GM10266 (cell line): ENCODE data around the gene ZNRF2.
"Not testable (repeated sequence)": the region's sequence is repeated elsewhere in the genome, so short reads cannot be mapped to it uniquely, and the experiment has no call there.

ENCODE experiments used
- DNase-seq: peaks from one replicate; pipeline ENCODE4 v3.0.0; 2012; ENCODE audit errors: extremely low spot score
- TF ChIP-seq, protein P1 (sequence below): IDR thresholded peaks from 2 replicates; pipeline ENCODE4 v1.5.1; 2012; ENCODE audit warnings: mild to moderate bottlenecking, low read depth; ENCODE audit not compliant: control insufficient read depth, insufficient read depth; ENCODE audit errors: missing control alignments

Gene ZNRF2

GRCh38 chr7:30263090-30263710 is 21.2 kb upstream of the ZNRF2 start:
- DNase-seq, result no peak
- TF ChIP-seq, protein P1, sequence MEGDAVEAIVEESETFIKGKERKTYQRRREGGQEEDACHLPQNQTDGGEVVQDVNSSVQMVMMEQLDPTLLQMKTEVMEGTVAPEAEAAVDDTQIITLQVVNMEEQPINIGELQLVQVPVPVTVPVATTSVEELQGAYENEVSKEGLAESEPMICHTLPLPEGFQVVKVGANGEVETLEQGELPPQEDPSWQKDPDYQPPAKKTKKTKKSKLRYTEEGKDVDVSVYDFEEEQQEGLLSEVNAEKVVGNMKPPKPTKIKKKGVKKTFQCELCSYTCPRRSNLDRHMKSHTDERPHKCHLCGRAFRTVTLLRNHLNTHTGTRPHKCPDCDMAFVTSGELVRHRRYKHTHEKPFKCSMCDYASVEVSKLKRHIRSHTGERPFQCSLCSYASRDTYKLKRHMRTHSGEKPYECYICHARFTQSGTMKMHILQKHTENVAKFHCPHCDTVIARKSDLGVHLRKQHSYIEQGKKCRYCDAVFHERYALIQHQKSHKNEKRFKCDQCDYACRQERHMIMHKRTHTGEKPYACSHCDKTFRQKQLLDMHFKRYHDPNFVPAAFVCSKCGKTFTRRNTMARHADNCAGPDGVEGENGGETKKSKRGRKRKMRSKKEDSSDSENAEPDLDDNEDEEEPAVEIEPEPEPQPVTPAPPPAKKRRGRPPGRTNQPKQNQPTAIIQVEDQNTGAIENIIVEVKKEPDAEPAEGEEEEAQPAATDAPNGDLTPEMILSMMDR, result no peak

- TF ChIP-seq, protein P1, result no peak
- no peak for DNase-seq
These were observed 20.3 kb upstream of the ZNRF2 start for GRCh38 chr7:30264052-30264451.

DNA sequence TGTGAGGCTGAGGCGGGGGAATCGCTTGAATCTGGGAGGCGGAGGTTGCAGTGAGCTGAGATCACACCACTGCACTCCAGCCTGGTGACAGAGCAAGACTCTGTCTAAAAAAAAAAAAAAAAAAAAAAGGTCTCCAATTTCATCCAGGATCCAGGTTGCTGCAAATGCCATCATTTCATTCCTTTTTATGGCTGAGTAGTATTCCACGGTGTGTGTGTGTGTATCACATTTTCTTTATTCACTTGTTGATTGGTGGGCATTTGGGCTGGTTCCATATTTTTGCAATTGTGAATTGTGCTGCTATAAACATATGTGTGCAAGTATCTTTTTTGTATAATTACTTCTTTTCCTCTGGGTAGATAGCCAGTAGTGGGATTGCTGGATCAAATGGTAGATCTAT is 19.2 kb upstream of the ZNRF2 start:
- DNase-seq, result not testable (repeated sequence)

DNA sequence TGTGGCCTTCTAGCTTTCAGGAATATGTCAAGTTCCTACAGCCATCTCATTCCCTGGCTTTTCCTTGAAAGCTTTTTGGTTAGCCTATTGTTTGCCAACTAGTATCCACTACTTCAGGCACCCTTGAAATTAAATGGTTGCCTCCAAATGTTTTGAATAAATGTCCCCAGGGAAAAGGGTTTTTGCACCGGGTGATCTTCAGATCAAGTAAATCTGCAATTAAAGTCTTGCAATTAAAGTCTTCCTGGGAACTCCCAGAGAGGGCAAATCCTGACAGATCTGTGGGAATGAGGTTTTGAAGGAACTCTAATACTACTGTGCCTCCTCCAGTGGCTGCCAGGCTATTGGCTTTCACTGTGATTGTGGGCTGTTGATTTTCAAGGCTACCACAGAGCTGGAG is 17.7 kb upstream of the ZNRF2 start:
- no peak for DNase-seq
- TF ChIP-seq, protein P1, result no peak

- TF ChIP-seq, protein P1, result no peak
- DNase-seq, result no peak
These were observed 15.8 kb upstream of the ZNRF2 start for GRCh38 chr7:30268586-30268985.

GRCh38 chr7:30269490-30269889 is 14.9 kb upstream of the ZNRF2 start:
- DNase-seq, result no peak
- TF ChIP-seq, protein P1, result no peak

- DNase-seq, result no peak
- TF ChIP-seq, protein P1, result no peak
These were observed 13.5 kb upstream of the ZNRF2 start for GRCh38 chr7:30270921-30271320.

DNA sequence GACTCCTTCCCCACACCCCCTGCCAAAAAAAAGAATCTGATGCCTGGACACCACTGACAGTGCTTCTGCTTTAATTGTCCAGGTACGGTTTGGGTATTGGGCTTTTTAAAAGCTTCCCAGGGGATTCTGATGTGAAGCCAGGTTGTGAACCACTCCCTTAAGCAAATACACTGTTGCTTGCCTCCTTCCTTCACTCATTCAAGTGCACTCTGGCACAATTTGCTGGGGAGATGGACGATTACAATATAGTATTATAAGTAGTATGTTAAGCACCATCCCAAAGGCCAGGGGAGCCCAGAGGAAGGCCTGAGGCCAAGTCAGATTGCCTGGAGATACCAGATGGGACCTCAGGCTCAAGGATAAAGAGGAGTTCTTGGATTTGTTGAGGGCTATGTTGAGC is 12.3 kb upstream of the ZNRF2 start:
- DNase-seq, result no peak

More for the DNA sequence above, 12.3 kb upstream of the ZNRF2 start:
- TF ChIP-seq, protein P1, result no peak
